ENCODE measurements around the gene CEP57L1.

The CEP57L1 gene

DNA sequence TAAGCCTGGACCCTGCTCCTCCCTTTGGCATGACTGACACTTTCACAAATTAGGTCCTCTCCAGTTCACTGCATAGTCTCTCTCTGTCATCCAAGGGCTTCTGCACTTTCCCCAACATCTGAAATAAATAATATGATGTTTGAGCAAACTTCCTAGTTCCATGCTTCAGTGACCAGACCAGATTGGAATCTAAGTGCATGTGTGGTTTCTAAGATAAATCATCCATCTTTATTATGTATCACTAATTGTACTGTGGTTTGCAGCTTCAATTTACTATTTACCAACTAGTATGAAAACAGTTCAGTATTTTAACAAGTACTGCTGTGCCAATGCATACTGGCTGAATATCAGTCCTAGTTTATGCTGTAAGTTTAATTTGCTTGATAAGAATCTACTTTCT is 19.4 kb upstream of the CEP57L1 start:
- no peak for DNase-seq (ENCODE audit: low read depth)
- no peak overlapping the region for H3K4me3 ChIP-seq (ENCODE audit: low read depth, low read length)
- TF ChIP-seq MYC (IDR thresholded peaks at IDR 0.05; ENCODE audit: low read depth, low read length) (no peak), POLR2A (IDR thresholded peaks at IDR 0.05; ENCODE audit: extremely low read depth, insufficient read length) (no peak), MAX (IDR thresholded peaks at IDR 0.05; ENCODE audit: low read depth, low read length) (no peak)
- TF ChIP-seq, protein P1, sequence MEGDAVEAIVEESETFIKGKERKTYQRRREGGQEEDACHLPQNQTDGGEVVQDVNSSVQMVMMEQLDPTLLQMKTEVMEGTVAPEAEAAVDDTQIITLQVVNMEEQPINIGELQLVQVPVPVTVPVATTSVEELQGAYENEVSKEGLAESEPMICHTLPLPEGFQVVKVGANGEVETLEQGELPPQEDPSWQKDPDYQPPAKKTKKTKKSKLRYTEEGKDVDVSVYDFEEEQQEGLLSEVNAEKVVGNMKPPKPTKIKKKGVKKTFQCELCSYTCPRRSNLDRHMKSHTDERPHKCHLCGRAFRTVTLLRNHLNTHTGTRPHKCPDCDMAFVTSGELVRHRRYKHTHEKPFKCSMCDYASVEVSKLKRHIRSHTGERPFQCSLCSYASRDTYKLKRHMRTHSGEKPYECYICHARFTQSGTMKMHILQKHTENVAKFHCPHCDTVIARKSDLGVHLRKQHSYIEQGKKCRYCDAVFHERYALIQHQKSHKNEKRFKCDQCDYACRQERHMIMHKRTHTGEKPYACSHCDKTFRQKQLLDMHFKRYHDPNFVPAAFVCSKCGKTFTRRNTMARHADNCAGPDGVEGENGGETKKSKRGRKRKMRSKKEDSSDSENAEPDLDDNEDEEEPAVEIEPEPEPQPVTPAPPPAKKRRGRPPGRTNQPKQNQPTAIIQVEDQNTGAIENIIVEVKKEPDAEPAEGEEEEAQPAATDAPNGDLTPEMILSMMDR (IDR thresholded peaks at IDR 0.05; ENCODE audit: low read depth, low read length), result no peak

DNA sequence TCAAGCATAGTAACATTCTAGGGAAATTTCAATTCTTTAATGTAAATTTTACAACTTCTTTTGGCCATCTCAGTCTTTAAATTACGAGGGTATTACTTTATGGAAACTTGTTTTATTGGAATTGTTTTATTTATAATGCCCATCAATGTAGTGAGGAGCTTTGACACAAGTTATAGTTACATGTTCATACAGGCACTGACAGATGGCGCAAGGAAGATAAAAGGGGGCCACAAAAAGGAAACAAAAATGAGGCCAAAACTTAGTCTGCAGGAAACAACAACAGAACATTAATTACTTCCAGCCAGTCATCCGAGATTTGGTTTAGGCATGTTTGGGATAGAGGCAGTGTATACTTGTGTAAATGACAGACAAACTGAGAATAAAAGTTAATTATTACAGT is 18.9 kb upstream of the CEP57L1 start:
- TF ChIP-seq MYC (IDR thresholded peaks at IDR 0.05; ENCODE audit: low read depth, low read length) (no peak), MAX (IDR thresholded peaks at IDR 0.05; ENCODE audit: low read depth, low read length) (no peak), POLR2A (IDR thresholded peaks at IDR 0.05; ENCODE audit: extremely low read depth, insufficient read length) (no peak)
- TF ChIP-seq, protein P1 (IDR thresholded peaks at IDR 0.05; ENCODE audit: low read depth, low read length), result no peak
- no peak overlapping the region for H3K4me3 ChIP-seq (ENCODE audit: low read depth, low read length)
- DNase-seq (ENCODE audit: low read depth), result no peak

GRCh38 chr6:109079981-109080380 is 15.3 kb upstream of the CEP57L1 start:
- no peak for TF ChIP-seq MAX (IDR thresholded peaks at IDR 0.05; ENCODE audit: low read depth, low read length)
- TF ChIP-seq MYC (IDR thresholded peaks at IDR 0.05; ENCODE audit: low read depth, low read length), result no peak
- no peak for TF ChIP-seq POLR2A (IDR thresholded peaks at IDR 0.05; ENCODE audit: extremely low read depth, insufficient read length)
- TF ChIP-seq, protein P1 (IDR thresholded peaks at IDR 0.05; ENCODE audit: low read depth, low read length), result no peak
- peak; percentile 56 for DNase-seq (ENCODE audit: low read depth)
- no peak overlapping the region for H3K4me3 ChIP-seq (ENCODE audit: low read depth, low read length)

DNA sequence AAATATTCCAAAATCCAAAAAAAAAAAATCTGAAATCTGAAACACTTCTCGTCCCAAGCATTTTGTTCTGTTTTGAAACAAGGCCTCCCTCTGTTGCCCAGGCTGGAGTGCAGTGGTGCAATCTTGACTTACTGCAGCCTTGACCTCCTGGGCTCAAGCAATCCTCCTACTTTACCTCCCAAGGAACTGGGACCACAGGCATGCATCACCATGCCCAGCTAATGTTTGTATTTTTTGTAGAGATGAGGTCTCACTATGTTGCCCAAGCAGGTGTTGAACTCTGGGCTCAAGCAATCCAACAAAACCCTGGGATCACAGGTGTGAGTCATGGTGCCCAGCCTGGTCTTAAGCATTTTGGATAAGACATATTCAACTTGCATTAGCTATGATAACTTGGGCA is 14.3 kb upstream of the CEP57L1 start:
- DNase-seq (ENCODE audit: low read depth), result no peak
- no peak overlapping the region for H3K4me3 ChIP-seq (ENCODE audit: low read depth, low read length)
- no peak for TF ChIP-seq MAX (IDR thresholded peaks at IDR 0.05; ENCODE audit: low read depth, low read length)
- TF ChIP-seq, protein P1 (IDR thresholded peaks at IDR 0.05; ENCODE audit: low read depth, low read length), result no peak
- no peak for TF ChIP-seq POLR2A (IDR thresholded peaks at IDR 0.05; ENCODE audit: extremely low read depth, insufficient read length)
- no peak for TF ChIP-seq MYC (IDR thresholded peaks at IDR 0.05; ENCODE audit: low read depth, low read length)

DNA sequence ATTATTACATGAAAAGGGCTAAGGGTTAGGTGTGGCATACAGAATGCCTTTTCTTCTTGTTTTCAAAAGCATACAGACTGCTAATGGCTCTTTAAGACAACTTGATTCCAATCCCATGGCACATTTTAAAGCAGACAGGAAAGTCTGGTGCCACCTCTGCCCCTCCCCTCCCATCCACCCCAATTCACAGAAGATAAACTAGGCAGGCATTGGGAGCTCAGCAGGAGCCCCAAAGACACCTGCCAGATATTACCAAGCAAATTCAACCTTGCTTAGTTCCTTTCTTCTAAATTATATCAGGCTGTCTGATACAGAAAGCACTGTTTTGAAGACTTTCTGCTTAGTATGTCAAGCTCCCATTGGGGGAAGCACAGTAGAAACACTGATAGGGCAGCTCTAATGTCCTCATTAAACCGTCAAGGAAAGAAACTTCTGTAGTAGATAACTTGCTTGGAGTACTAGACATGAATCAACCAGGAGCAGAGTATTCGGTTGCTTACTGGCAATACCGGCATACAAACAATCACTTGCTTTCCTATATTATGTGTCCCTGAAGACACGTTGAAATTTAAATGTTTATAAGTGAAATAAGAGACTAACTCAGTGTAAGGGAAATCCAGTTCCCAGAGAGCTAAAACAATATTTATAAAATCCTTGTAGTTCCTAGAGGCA is 13.7 kb upstream of the CEP57L1 start:
- TF ChIP-seq, protein P1 (IDR thresholded peaks at IDR 0.05; ENCODE audit: low read depth, low read length), result no peak
- no peak for TF ChIP-seq POLR2A (IDR thresholded peaks at IDR 0.05; ENCODE audit: extremely low read depth, insufficient read length)
- TF ChIP-seq MAX (IDR thresholded peaks at IDR 0.05; ENCODE audit: low read depth, low read length), result no peak
- TF ChIP-seq MYC (IDR thresholded peaks at IDR 0.05; ENCODE audit: low read depth, low read length), result no peak
- DNase-seq (ENCODE audit: low read depth), result no peak

More for the DNA sequence above, 13.7 kb upstream of the CEP57L1 start:
- no peak overlapping the region for H3K4me3 ChIP-seq (ENCODE audit: low read depth, low read length)
